OCI-LY7 (cell line): ENCODE measurements around the gene KATNAL2. TPM values are rescaled to one million over a fixed set of nuclear protein-coding genes. Genes with fewer than 3 reads are reported as not detected.
"Not testable (repeated sequence)": the region's sequence is repeated elsewhere in the genome, so short reads cannot be mapped to it uniquely, and the experiment has no call there.

Experiments used
- BruUV-seq: library from RNA; stranded (reverse); fragments of 400-500 nt; replicated peaks from 2 replicates; lab custom pipeline; 2021; lab: Mats Ljungman, UMichigan
- CTCF ChIA-PET: fragments of 300-600 bp; sonication (Branson Sonifier 250); formaldehyde crosslinking; loops from one replicate; lab custom pipeline; 2022; ENCODE audit warnings: antibody characterized with exemption; ENCODE audit not compliant: unreplicated experiment; lab: Charles Lee
- POLR2A ChIA-PET: fragments of 300-600 bp; sonication (Branson Sonifier 250); formaldehyde crosslinking; loops from one replicate; lab custom pipeline; 2022; ENCODE audit warnings: antibody characterized with exemption; lab: Charles Lee
- DNase-seq: peaks from one replicate; pipeline ENCODE4 v3.0.0-alpha.2; 2015; ENCODE audit warnings: low spot score
- H2AFZ ChIP-seq: fragments of 200-600 bp; sonication (generic), shearing (Covaris generic); 2 replicates; pipeline ENCODE4 v1.6.1; 2014; ENCODE audit warnings: mild to moderate bottlenecking, antibody characterized with exemption, low read length, moderate library complexity
- H3K27ac ChIP-seq: fragments of 200-600 bp; sonication (generic); 2 replicates; pipeline ENCODE4 v1.5.1; 2014; ENCODE audit warnings: mixed run types, low read depth, mild to moderate bottlenecking, moderate library complexity, low read length, inconsistent platforms; ENCODE audit not compliant: poor library complexity, severe bottlenecking
- H3K36me3 ChIP-seq: fragments of 200-600 bp; sonication (generic); 2 replicates; pipeline ENCODE4 v1.6.1; 2014; ENCODE audit warnings: mild to moderate bottlenecking, antibody characterized with exemption, low read length, moderate library complexity, mixed read lengths; ENCODE audit not compliant: insufficient read depth
- H3K4me1 ChIP-seq: fragments of 200-600 bp; sonication (generic); 2 replicates; pipeline ENCODE4 v1.5.1; 2014; ENCODE audit warnings: mild to moderate bottlenecking, low read length; ENCODE audit not compliant: insufficient read depth, poor library complexity, severe bottlenecking
- H3K4me2 ChIP-seq: fragments of 200-600 bp; sonication (generic); 2 replicates; pipeline ENCODE4 v1.6.1; 2014; ENCODE audit warnings: mild to moderate bottlenecking, low read length
- H3K4me3 ChIP-seq: fragments of 200-600 bp; sonication (generic); 2 replicates; pipeline ENCODE4 v1.5.1; 2014; ENCODE audit warnings: mild to moderate bottlenecking, low read depth, low read length; ENCODE audit not compliant: poor library complexity, severe bottlenecking
- H3K79me2 ChIP-seq: fragments of 200-600 bp; sonication (generic); 2 replicates; pipeline ENCODE4 v1.6.1; 2016; ENCODE audit warnings: low read depth, mild to moderate bottlenecking, low read length, moderate library complexity, mixed read lengths; ENCODE audit not compliant: insufficient read depth
- H3K9me2 ChIP-seq: fragments of 200-600 bp; sonication (generic); 2 replicates; pipeline ENCODE4 v1.6.1; 2016; ENCODE audit warnings: mild to moderate bottlenecking, low read length, mixed read lengths; ENCODE audit not compliant: insufficient read depth
- H3K9me3 ChIP-seq: fragments of 200-600 bp; sonication (generic); 2 replicates; pipeline ENCODE4 v1.6.1; 2014; ENCODE audit warnings: mild to moderate bottlenecking, mixed run types, low read length, mixed read lengths
- H4K20me1 ChIP-seq: fragments of 200-600 bp; sonication (generic); 2 replicates; pipeline ENCODE4 v1.6.1; 2014; ENCODE audit warnings: mild to moderate bottlenecking, antibody characterized with exemption, low read length, moderate library complexity, mixed read lengths; ENCODE audit not compliant: insufficient read depth
- EZH2phosphoT487 ChIP-seq: fragments of 200-600 bp; sonication (generic); IDR thresholded peaks from 2 replicates; pipeline ENCODE4 v1.6.1; 2018; ENCODE audit warnings: low read depth, borderline replicate concordance, mild to moderate bottlenecking, mixed run types, antibody characterized with exemption, low read length, moderate library complexity, mixed read lengths
- intact Hi-C: fragments of 100-400 bp; cut with micrococcal nuclease; formaldehyde crosslinking; loops from one replicate; pipeline ENCODE4 v1.10.0; 2022; ENCODE audit not compliant: unreplicated experiment
- total RNA-seq, 2 experiments: library from RNA; depleted of rRNA in 1 of 2; stranded (reverse); fragments of >200 nt in 1 of 2; shearing (Covaris generic) in 1 of 2; gene quantifications; 2 replicates each; pipeline ENCODE4 v1.2.3, GENCODE V29; 2014 to 2022
- TF ChIP-seq, protein P1 (sequence below): fragments of 200-600 bp; sonication (generic); conservative IDR thresholded peaks from 2 replicates; pipeline ENCODE4 v1.5.1; 2014; ENCODE audit warnings: mild to moderate bottlenecking, antibody characterized with exemption, low read length, moderate library complexity, mixed read lengths

Gene KATNAL2
- total RNA-seq, 2 experiments from 2014 or later, result 5.7 to 16.1 TPM

GRCh38 chr18:46953195-46953594 lies 35.8 kb downstream of the KATNAL2 start:
- Histone ChIP-seq H4K20me1 (no peaks in the 10 kb centered on the region), H3K79me2 (no peaks in the 10 kb centered on the region), H3K36me3 (no peaks in the 10 kb centered on the region), H3K9me2 (no peaks in the 10 kb centered on the region), H3K4me2 (no peak overlapping the region), H2AFZ (no peak overlapping the region), H3K4me3 (no peak overlapping the region), H3K9me3 (no peaks in the 10 kb centered on the region), H3K27ac (no peak overlapping the region), H3K4me1 (no peaks in the 10 kb centered on the region)
- TF ChIP-seq, protein P1, sequence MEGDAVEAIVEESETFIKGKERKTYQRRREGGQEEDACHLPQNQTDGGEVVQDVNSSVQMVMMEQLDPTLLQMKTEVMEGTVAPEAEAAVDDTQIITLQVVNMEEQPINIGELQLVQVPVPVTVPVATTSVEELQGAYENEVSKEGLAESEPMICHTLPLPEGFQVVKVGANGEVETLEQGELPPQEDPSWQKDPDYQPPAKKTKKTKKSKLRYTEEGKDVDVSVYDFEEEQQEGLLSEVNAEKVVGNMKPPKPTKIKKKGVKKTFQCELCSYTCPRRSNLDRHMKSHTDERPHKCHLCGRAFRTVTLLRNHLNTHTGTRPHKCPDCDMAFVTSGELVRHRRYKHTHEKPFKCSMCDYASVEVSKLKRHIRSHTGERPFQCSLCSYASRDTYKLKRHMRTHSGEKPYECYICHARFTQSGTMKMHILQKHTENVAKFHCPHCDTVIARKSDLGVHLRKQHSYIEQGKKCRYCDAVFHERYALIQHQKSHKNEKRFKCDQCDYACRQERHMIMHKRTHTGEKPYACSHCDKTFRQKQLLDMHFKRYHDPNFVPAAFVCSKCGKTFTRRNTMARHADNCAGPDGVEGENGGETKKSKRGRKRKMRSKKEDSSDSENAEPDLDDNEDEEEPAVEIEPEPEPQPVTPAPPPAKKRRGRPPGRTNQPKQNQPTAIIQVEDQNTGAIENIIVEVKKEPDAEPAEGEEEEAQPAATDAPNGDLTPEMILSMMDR, result no peak
- TF ChIP-seq EZH2phosphoT487, result no peak
- BruUV-seq, result no TSS peak
- intact Hi-C loops, result no loop called here
- CTCF ChIA-PET, result no interaction called here
- POLR2A ChIA-PET, result no interaction called here
- DNase-seq, result no peak

GRCh38 chr18:46958209-46958608 lies 40.8 kb downstream of the KATNAL2 start:
- H4K20me1 ChIP-seq, result no peaks in the 10 kb centered on the region
- no peak overlapping the region for H3K27ac ChIP-seq
- no peak for DNase-seq
- H2AFZ ChIP-seq, result no peak overlapping the region
- no peaks in the 10 kb centered on the region for H3K9me2 ChIP-seq
- POLR2A ChIA-PET, result interaction anchor here (0.6 kb wide), 1 partner anchor 1000 kb away, joined by 3 read pairs; no protein-coding TSS in a partner anchor
- H3K4me1 ChIP-seq, result no peaks in the 10 kb centered on the region
- no TSS peak for BruUV-seq
- H3K36me3 ChIP-seq, result no peaks in the 10 kb centered on the region
- H3K4me2 ChIP-seq, result no peak overlapping the region
- intact Hi-C loops, result no loop called here
- CTCF ChIA-PET, result no interaction called here
- no peaks in the 10 kb centered on the region for H3K79me2 ChIP-seq
- no peak for TF ChIP-seq EZH2phosphoT487
- TF ChIP-seq, protein P1, result no peak
- no peak overlapping the region for H3K4me3 ChIP-seq
- no peaks in the 10 kb centered on the region for H3K9me3 ChIP-seq

GRCh38 chr18:46963656-46964578 lies 46.5 kb downstream of the KATNAL2 start:
- intact Hi-C loops, H3K4me2 ChIP-seq, H3K79me2 ChIP-seq, H3K9me3 ChIP-seq, H3K4me3 ChIP-seq, POLR2A ChIA-PET, CTCF ChIA-PET, H3K9me2 ChIP-seq, H3K27ac ChIP-seq, H3K4me1 ChIP-seq, H3K36me3 ChIP-seq, DNase-seq, BruUV-seq, H4K20me1 ChIP-seq, H2AFZ ChIP-seq: not testable (repeated sequence)

- BruUV-seq, H3K4me3 ChIP-seq, H2AFZ ChIP-seq, H3K4me2 ChIP-seq, H3K79me2 ChIP-seq, POLR2A ChIA-PET, H3K9me2 ChIP-seq, H3K36me3 ChIP-seq, intact Hi-C loops, DNase-seq, CTCF ChIA-PET, H3K27ac ChIP-seq, H3K4me1 ChIP-seq, H4K20me1 ChIP-seq, H3K9me3 ChIP-seq: not testable (repeated sequence)
Measured at GRCh38 chr18:46964579-46965293, 47.3 kb downstream of the KATNAL2 start.

- H4K20me1 ChIP-seq, intact Hi-C loops, H3K4me1 ChIP-seq, H3K79me2 ChIP-seq, H3K27ac ChIP-seq, CTCF ChIA-PET, H2AFZ ChIP-seq, H3K36me3 ChIP-seq, DNase-seq, POLR2A ChIA-PET, H3K9me2 ChIP-seq, H3K4me3 ChIP-seq, H3K4me2 ChIP-seq, H3K9me3 ChIP-seq: not testable (repeated sequence)
- TSS peak; percentile 95 for BruUV-seq
Measured at GRCh38 chr18:46966266-46966665, 48.9 kb downstream of the KATNAL2 start.
